ENCODE measurements around the gene ALKBH3.

The ALKBH3 gene

DNA sequence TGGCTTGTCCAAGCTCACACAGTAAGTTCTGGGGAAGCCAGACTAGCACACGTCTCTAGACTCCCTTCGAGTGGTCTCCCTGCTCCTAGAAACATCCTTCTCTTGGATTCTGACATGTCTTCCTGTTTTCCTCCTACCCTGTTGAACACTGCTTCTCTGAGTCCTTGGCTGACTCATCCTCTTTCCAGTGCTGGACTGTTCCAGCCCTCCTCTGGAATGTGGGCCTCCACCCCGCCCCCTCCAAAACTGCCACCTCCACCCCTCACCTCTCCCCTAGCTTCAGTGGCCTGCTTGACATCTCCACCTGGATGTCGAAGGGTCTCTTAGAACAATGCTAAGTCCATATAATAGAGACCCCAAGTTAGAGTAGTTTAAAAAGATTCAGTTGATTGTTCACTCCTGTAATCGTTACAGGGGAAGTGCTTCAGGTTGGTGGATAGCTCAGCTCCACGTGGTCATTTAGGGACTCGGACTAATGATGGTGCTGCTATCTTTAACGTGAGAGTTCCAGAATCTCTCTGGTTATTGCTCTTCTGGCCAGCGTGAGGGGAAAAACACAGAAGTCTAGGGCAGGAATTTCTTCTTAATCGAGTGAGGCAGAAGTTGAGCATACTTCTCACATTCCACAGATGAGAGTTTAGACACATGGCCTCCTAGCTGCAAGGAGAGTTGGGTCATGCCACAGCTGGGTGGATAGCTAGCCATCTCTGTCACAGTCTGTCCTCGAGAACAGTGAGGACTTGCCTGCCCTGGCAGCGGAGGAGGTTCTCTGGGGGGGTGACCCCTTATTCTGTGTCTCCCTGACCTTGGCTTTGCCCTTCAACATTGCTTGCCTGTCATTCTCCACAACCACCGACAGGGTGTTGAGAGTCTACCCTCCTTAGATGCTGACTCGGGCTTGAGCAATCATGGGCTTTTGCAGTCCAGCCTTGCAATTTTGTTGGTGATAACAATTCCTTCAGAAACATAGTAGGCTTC, 57.1 kb downstream of the ALKBH3 start:
- no peak for DNase-seq (ENCODE audit: low read depth, low spot score)

DNA sequence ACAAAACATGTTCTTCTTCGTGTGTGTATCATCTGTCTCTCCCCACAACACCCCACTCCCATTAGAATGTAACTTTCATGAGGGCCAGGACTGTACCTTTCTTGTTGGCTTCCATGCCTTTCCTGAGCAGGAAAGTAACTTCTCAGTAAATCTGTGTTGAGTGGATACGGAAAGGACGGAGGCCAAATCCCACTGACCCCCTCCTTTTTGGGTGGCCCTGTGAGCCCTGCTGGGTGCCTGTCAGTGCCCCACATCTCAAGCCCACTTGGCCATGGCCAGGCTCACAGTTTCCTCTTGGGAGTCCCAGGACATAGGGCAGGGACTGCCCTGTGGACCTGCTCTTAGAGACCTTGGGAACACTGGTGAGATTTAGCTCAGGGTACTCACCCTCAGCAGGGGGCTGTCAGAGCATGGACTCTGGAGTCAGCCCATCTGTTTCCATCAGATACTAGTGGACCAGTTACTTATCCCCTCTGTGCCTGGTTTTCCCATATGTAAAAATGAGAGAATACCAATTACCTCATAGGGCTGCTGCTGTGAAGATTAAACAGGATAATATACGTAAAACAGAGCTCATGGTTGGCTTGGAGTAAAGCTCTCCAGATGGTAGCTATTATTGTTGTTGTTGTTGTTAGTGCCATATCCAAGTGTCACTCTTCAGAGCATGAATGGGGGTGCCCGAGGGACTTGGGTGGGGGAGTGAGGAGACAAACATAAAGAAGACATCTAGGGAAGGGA, 60.8 kb downstream of the ALKBH3 start:
- no peak for DNase-seq (ENCODE audit: low read depth, low spot score)

DNA sequence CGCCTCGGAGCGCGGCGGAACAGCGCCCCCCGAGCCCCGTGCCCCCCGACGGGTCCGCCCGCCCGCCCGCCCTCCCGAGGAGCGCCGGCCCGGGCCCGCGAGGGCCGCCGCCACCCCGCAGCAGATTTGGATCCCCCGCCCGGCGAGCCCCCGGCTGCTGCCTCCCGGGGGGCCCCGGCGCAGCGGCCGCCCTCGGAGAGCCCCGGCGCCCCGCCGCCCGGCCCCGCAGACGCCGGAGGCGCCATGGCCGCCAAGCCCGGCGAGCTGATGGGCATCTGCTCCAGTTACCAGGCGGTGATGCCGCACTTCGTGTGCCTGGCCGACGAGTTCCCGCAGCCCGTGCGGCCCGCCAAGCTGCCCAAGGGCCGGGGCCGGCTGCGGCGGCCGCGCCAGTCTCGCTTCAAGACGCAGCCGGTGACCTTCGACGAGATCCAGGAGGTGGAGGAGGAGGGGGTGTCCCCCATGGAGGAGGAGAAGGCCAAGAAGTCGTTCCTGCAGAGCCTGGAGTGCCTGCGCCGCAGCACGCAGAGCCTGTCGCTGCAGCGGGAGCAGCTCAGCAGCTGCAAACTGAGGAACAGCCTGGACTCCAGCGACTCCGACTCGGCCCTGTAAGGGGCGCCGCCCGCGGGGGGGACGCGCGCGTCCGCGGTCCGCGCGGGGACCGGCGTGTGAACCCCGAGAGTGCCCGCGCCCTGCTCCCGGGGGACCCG, 62.2 kb downstream of the ALKBH3 start:
- no peak for DNase-seq (ENCODE audit: low read depth, low spot score)

DNA sequence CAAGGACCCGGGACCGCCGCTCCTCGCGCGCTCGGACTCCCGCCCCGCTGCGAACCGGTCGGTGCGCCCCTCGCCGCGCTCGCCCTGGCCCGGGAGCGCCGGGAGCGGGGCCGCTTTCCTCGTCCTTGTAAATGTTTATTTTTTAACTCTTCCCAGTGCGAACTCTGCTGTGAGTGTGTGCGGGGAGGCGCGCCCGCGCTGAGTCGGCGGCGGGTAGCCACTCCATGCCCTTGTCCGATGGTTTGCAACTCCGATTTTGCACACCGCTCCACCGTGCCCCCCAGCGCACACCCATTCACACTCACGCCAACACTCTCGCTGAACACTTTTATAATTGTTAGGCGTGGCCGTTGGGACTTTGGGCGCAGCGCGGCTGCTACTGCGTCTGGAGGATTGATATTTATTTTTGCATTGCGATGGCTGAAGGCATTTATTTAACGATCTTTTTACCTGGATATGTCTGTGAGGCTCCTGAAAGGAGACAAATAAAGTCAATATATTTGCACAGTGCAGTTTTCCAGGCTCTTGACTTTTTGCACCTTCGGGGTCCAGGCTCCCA, 62.8 kb downstream of the ALKBH3 start:
- no peak for DNase-seq (ENCODE audit: low read depth, low spot score)

DNA sequence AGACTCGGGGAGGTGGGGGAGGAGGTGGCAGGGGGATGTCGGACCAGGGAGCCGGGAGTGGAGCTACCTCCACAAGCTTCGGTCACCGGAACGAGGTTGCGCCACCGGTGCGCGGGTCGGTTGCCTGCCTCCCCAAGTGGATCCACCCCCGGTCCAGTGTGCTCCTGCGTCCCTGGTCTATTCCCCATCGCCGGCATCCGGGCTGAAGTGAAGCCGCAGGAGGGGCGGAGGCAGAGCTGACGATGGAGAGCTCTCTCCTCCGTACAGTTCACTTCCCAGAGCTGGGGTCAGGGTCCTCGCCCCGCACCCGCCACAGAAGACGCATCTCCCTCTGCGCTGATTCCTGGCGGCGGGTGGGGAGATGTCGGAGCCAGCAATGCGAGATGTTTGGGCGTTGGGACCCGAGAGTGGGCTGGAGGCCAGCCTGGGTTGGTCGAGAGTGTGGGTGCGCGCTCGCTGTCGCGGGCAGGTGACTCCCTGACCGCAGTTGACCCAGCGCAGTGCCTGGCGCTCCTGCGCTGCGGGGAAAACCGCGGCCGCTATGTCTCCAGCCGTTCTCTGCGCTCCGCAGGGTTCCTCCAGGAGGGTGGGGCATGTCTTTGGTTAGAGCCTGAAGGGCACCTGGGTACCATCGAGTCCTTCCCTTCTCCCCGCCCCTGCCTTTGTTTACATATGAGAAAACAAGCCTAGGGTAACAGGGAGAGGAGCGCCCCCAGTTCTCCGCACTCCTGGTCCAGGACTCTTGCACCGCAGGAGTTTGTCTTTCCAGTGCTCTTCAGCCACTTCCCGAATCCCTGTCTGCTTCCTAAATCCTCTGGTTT, 63.5 kb downstream of the ALKBH3 start:
- DNase-seq (ENCODE audit: low read depth, low spot score), result no peak

DNA sequence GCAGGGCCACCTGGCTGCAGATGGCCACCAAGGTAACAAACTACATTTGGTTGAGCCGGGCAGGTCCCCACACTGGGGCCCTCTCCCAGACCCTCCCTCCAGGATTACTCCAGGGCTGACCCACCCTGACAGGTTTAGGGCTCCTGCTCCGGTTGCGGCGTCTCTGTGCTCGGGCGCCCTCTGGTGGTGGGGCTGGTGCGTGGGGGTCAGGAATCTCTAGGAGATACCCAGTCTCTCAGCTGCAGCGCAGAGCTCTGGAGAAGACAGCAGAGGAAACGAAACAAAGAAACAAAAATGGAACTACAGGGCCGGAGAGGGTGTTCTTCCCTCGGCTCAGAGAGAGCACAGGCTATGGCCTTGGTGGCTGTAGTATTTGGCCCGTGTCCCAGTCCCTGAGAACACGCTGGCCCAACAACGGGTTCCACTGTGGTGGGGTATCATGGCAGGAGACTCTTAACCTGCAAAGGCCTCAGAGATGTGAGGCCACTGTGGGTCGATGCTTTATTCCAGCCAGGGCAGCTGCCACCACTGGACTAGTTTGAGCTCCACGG, 64.2 kb downstream of the ALKBH3 start:
- DNase-seq (ENCODE audit: low read depth, low spot score), result no peak

DNA sequence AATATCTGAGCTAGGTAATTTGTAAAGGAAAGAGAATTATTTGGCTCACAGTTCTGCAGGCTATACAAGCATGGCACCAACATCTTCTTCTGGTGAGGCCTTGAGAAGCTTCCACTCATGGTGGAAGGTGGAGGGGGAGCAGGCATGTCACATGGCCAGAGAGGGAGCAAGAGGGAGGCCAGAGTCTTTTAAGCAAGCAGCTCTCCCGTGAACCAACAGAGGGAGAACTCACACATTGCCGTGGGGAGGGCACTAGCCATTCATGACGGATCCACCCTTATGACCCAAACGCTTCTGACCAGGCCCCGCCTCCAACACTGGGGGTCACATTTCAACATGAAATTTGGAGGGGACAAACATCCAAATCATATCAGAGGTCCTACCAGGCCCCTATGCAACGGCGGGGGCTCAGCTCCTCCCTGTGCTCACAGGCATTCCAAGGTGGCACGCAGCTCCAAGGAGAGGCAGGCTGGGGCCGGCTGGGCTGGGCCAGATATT, 66.4 kb downstream of the ALKBH3 start:
- DNase-seq (ENCODE audit: low read depth, low spot score), result no peak

DNA sequence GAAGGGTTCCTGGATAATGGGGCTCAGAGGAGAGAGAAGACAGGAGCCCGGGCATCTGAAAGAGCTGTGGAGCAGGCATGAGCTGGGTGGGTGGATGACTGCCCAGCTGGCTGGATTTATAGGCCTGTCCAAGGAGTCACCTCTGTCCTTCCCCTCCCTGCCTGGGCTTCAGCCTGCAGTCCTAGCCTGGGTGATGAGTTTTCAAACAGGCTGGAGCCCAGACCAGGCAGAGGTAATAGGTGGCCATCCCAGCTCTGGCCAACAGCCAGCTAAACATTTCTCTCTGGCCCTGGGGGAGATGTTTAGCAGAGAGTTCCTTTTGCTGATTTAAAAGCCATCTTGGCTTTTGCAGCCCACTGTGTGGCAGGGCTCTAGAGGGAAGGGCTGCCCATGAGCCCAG, 67.2 kb downstream of the ALKBH3 start:
- no peak for DNase-seq (ENCODE audit: low read depth, low spot score)

DNA sequence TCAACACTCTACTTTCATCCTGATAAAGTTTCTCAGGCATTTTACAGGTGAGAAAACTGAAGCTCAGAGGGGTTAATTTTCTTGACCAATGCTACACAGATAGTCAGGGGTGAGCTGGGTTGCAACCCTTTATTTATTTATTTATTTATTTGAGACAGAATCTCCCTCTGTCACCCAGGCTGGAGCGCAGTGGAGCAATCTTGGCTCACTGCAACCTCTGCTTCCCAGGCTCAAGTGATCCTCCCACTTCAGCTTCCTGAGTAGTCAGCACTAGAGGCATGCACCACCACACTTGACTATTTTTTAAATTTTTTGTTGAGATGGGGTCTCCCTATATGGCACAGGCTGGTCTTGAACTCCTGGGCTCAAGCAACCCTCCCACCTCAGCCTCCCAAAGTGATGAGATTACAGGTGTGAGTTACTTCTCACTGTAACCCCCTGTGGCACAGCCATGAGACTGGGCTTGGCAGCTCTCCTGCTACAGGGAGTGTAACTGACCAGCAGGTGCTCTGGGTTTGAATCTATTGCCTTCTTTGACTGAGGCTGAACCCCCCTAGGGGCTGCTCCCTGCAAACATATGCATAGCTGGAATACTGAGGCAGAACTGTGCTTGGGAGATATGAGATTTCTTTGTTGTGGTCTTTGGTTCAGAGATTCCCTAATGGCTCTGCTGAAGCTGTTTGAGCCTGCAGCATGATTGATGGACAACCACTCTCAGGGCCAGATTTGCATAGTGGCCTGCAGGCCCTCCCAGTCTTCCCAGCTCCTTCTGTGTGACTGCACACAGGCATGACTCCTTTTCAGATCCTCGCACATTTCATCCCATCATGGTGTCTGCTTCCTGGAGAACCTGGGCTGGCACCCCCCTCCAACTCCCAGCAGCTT, 68.0 kb downstream of the ALKBH3 start:
- DNase-seq (ENCODE audit: low read depth, low spot score), result no peak

DNA sequence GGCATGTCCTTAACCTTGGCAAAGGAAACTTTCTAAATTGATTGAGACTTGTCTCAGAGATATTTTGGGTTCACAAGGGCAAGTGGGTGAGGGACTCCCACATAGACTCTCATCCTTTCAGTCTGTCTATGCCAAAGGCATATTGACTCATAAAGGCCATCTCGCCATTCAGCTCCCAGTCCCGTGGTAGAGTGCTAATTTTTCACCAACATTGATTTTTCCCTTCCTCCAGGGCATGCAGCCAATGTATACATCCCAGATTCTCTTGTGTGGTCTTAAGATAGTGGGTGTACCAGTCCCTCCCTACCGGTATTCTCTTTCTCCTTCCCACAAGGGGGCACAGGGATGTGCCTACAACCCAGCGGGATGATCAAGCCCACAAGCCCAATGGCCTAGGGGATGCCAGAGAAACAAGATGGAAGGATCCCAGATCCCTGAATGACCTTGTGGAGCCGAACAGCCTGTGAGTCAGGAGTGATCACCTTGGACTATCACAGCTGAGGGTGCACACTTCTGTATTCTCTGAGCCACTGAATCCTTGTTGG, 69.8 kb downstream of the ALKBH3 start:
- no peak for DNase-seq (ENCODE audit: low read depth, low spot score)

DNA sequence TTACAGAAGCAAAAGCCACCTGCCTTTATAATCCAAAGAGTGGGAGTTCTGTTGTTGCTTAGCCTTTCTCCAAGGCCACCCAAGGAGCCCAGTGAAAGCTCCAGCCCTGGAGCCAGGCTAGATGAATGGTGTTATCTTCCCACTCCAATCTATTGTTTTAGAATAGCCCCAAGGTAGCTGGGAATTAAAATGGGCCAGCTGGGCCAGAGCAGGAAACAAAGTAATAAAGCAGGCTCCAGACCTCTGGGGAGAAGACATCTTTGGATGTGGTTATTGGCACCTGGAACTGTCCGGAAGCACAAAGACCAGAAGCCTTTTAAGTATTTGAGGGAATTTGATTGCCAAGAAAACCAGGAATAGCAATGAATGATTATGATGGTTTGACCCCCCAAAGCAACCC, 70.6 kb downstream of the ALKBH3 start:
- no peak for DNase-seq (ENCODE audit: low read depth, low spot score)

DNA sequence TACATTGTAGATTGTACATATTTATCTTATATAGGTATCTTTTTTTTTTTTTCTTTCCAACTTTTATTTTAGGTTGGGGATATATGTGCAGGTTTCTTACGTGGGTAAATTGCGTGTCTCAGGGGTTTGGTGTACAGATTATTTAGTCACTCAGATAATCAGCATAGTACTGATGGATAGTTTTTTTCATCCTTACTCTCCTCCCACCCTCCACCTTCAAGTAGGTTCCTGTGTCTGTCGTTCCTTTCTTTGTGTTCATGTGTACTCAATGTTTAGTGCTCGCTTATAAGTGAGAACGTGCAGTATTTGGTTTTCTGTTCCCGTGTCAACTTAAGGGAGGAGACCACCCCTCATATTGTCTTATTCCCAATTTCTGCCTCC, 71.4 kb downstream of the ALKBH3 start:
- DNase-seq (ENCODE audit: low read depth, low spot score), result no peak

DNA sequence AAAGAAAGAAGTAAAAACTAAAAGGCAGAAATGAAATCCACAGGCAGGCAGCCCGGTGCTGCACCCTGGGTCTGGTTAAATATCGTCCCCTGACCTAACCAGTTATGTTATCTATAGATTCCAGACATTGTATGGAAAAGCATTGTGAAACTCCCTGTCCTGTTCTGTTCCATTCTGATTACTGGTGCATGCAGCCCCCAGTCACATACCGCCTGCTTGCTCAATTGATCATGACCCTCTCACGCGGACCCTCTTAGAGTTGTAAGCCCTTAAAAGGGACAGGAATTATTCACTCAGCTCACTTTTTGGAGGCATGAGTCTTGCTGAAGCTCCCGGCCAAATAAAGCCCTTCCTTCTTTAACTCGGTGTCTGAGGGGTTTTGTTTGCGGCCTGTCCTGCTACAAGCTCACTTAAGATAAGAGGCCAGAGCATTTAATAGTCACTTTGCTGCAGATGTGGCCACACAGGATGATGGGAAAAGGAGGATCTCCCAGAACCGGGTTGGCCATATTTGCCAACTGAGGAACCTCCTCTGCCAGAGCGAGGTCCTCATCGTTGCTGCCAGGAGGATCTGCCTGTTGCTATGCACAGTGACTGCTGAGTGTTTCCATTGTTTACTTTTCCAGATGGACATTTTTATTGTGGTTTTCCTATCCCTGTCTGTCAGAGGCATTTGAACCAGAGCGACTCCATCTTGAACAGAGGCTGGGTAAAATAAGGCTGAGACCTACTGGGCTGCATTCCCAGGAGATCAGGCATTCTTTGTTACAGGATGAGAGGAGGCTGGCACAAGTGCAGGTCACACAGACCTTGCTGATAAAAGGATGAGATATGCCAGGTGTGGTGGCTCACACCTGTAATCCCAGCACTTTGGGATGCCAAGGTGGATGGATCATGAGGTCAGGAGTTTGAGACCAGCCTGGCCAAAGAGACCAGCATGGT, 72.0 kb downstream of the ALKBH3 start:
- no peak for DNase-seq (ENCODE audit: low read depth, low spot score)

DNA sequence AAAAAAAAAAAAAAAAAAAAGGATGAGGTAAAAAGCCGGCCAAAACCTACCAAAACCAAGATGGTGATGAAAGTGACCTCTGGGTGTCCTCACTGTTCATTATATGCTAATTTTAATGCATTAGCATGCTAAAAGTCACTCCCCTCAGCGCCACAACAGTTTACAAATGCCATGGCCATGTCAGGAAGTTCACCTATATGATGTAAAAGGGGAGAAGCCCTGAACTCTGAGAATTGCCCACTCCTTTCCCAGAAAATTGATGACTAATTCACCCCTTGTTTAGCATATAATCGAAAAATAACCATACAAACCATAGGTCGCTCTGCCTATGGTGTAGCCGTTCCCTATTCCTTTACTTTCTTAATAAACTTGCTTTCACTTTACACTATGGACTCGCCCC, 72.9 kb downstream of the ALKBH3 start:
- no peak for DNase-seq (ENCODE audit: low read depth, low spot score)

DNA sequence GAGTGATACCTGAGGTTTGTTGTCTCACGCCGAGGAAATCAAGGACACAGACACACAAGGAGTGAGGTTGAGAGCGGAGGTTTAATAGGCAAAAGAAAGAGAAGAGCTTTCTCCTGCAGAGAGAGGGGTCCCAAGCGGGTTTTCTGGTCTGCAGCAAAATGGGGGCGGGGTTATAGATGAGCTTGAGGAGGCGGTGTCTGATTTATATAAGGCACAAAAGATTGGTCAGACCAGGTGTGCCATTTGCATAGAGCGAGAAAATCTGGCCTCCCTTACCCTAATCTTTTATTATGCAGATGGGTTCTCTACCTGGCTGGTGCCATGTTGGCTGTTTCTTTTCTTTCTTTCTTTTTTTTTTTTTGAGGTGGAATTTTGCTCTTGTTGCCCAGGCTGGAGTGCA, 73.6 kb downstream of the ALKBH3 start:
- DNase-seq (ENCODE audit: low read depth, low spot score), result no peak

DNA sequence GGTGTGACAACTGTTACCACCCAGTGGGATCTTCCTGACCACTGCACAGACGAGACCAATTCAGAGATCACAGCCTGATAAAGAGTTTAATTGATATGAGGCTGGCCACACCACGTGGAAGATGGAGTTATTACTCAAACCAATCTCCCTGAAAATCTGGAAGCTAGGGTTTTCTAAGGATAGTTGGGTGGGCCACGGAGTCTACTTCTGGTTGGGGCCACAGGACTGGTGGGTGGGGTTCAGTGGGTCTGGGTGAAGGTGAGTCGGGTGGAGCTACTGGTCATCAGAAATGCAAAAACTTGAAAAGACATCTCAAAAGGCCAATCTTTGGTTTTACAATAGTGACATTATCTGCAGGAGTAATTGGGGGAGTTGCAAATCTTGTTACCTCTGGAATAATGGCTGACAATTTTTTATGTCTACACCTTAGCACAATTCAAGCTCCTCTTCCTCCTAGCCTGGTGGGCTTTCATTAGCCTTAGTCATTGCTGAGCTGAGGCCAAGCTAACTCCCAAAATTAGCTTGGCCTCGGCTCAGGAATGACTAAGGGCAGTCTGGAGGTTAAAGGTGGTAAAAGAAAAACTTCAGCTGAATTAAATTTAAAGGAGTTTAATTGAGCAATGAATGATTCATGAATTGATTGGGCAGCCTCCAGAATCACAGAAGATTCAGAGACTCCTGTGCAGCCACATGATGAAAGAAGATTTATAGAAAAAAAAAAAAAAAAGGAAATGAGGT, 74.9 kb downstream of the ALKBH3 start:
- no peak for DNase-seq (ENCODE audit: low read depth, low spot score)

DNA sequence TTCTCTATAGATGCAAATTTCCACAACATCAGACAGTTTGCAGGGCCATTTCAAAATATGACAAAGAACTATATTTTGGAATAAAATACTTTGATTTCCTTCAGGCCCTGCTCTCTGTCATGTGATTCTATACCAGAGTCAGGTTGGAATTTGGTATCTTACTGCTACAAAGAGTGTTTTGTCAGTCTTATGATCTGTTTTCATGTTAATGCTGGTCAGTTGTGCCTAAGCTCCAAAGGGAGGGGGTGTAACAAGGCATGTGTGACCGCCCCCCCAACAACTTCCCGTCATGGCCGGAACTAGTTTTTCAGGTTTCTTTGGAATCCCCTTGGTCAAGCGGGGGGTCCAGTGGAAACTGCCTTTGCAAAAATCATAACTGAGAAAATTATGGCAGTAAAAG, 76.9 kb downstream of the ALKBH3 start:
- DNase-seq (ENCODE audit: low read depth, low spot score), result no peak
